Left lung (tissue), 10 donors: ENCODE results near the gene P3H3. TPM values are rescaled to one million over a fixed set of nuclear protein-coding genes. Genes with fewer than 3 reads are reported as not detected.
"Not testable (repeated sequence)": the region's sequence is repeated elsewhere in the genome, so short reads cannot be mapped to it uniquely, and the experiment has no call there.

ENCODE experiments used
- ATAC-seq: fragments of 200-7000 bp; cut with Tn5 transposase; one replicate; pipeline ENCODE4 v1.9.1; 2020; ENCODE audit warnings: moderate library complexity
- DNase-seq, 4 donors: peaks; one replicate each; pipeline ENCODE4 v3.0.0-alpha.2; 2013 to 2020
- H3K27ac ChIP-seq, 2 donors: fragments of 200-600 bp; sonication (generic) in 1 of 2; one replicate each; pipeline versions ENCODE4 v1.5.0 to v1.8.0; 2020 to 2021
- H3K27me3 ChIP-seq, 2 donors: fragments of 200-600 bp; sonication (generic) in 1 of 2; one replicate each; pipeline versions ENCODE4 v1.5.0 to v1.8.0; 2020 to 2021
- H3K36me3 ChIP-seq, 2 donors: fragments of 200-600 bp; sonication (generic) in 1 of 2; one replicate each; pipeline versions ENCODE4 v1.5.0 to v1.8.0; 2020 to 2021
- H3K4me1 ChIP-seq, 2 donors: fragments of 200-600 bp; one replicate each; pipeline ENCODE4 v1.8.0; 2021
- H3K4me3 ChIP-seq, 2 donors: fragments of 200-600 bp; sonication (generic) in 1 of 2; one replicate each; pipeline versions ENCODE4 v1.5.0 to v1.8.0; 2020 to 2021; ENCODE audit warnings: mild to moderate bottlenecking in 1 of 2
- H3K9me3 ChIP-seq, 2 donors: fragments of 200-600 bp; sonication (generic) in 1 of 2; one replicate each; pipeline versions ENCODE4 v1.5.0 to v1.8.0; 2020 to 2021
- intact Hi-C, 2 donors: fragments of 100-400 bp; cut with DNase I; formaldehyde crosslinking; loops; one replicate each; pipeline versions ENCODE4 v1.11.2 to v1.14.2; 2022
- polyA plus RNA-seq, 6 donors: library from polyadenylated mRNA; unstranded; fragments of 120-200 nt; gene quantifications; one replicate each; pipeline ENCODE4 v1.2.1, GENCODE V29; 2013; ENCODE audit not compliant: insufficient read length in 6 of 6
- total RNA-seq, 2 donors: library from RNA; stranded (reverse); fragmentation: NEBNext Ultra II Directional; extraction: Animal tissue kit (Norgen Biotek cat#: 25700); gene quantifications; one replicate each; pipeline ENCODE4 v1.2.1, GENCODE V29; 2021
- TF ChIP-seq, protein P1 (sequence below), 2 donors: fragments of 200-600 bp; sonication (generic) in 1 of 2; IDR thresholded peaks; one replicate each; pipeline versions ENCODE4 v1.5.0 to v1.8.0; 2021; ENCODE audit warnings: antibody characterized with exemption in 2 of 2
- donor health status: DM: no; HTN: yes; CAD: no.
- donor health status: DM: no; HTN: no; CAD: no.

The P3H3 gene
- total and polyA plus RNA-seq, 8 donors, result 18.0 to 41.7 (median 22.3) TPM

GRCh38 chr12:6883683-6884082 is 55.5 kb downstream of the P3H3 start:
- Histone ChIP-seq H3K4me1 (peaks cover 0 to 17% of the 10 kb centered on the region in 2 donors), H3K27me3 (no peaks in the 10 kb centered on the region), H3K4me3 (no peak overlapping the region), H3K9me3 (no peaks in the 10 kb centered on the region), H3K27ac (no peak overlapping the region), H3K36me3 (peaks cover 0 to 39% of the 10 kb centered on the region in 2 donors)
- TF ChIP-seq, protein P1, sequence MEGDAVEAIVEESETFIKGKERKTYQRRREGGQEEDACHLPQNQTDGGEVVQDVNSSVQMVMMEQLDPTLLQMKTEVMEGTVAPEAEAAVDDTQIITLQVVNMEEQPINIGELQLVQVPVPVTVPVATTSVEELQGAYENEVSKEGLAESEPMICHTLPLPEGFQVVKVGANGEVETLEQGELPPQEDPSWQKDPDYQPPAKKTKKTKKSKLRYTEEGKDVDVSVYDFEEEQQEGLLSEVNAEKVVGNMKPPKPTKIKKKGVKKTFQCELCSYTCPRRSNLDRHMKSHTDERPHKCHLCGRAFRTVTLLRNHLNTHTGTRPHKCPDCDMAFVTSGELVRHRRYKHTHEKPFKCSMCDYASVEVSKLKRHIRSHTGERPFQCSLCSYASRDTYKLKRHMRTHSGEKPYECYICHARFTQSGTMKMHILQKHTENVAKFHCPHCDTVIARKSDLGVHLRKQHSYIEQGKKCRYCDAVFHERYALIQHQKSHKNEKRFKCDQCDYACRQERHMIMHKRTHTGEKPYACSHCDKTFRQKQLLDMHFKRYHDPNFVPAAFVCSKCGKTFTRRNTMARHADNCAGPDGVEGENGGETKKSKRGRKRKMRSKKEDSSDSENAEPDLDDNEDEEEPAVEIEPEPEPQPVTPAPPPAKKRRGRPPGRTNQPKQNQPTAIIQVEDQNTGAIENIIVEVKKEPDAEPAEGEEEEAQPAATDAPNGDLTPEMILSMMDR (IDR thresholded peaks at IDR 0.05), result no peak
- ATAC-seq (no peak), DNase-seq (no peak)
- intact Hi-C loops, result no loop called here

GRCh38 chr12:6884539-6884938 is 56.3 kb downstream of the P3H3 start:
- H3K27me3 ChIP-seq, result no peaks in the 10 kb centered on the region
- no peaks in the 10 kb centered on the region for H3K9me3 ChIP-seq
- H3K36me3 ChIP-seq, result peaks cover 0 to 39% of the 10 kb centered on the region in 2 donors
- TF ChIP-seq, protein P1 (IDR thresholded peaks at IDR 0.05), result no peak
- ATAC-seq (no peak), DNase-seq (peak in 1 of 4 donors; percentile 12)
- intact Hi-C loops, result no loop called here
- no peak overlapping the region for H3K4me3 ChIP-seq
- H3K4me1 ChIP-seq, result peaks cover 0 to 17% of the 10 kb centered on the region in 2 donors
- H3K27ac ChIP-seq, result no peak overlapping the region

DNA sequence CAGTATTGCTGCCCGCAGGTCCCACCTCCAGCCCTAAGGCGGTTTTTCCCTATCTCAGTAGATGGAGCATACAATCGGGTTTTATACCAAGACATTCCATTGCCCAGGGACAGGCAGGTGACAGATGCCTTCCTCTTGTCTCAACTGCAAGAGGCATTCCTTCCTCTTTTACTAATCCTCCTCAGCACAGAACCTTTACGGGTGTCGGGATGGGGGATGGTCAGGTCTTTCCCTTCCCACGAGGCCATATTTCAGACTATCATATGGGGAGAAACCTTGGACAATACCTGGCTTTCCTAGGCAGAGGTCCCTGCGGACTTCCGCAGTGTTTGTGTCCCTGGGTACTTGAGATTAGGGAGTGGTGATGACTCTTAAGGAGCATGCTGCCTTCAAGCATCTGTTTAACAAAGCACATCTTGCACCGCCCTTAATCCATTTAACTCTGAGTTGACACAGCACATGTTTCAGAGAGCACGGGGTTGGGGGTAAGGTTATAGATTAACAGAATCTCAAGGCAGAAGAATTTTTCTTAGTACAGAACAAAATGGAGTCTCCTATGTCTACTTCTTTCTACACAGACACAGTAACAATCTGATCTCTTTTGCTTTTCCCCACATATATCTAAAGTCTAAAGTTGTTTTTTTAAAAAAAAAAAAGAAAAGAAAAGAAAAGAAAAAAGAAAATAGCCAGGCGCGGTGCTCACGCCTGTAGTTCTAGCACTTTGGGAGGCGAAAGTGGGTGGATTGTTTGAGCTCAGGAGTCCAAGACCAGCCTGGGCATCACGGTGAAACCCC is 58.2 kb downstream of the P3H3 start:
- Histone ChIP-seq H3K4me1 (peaks cover 8 to 29% of the 10 kb centered on the region in 2 donors), H3K36me3 (peaks cover 0 to 39% of the 10 kb centered on the region in 2 donors), H3K27ac (peak overlapping the region; percentile 71 to 83)
- H3K4me3 ChIP-seq, intact Hi-C loops, ATAC-seq, H3K27me3 ChIP-seq, H3K9me3 ChIP-seq: not testable (repeated sequence)
- DNase-seq, result peak in 1 of 4 donors; percentile 17

DNA sequence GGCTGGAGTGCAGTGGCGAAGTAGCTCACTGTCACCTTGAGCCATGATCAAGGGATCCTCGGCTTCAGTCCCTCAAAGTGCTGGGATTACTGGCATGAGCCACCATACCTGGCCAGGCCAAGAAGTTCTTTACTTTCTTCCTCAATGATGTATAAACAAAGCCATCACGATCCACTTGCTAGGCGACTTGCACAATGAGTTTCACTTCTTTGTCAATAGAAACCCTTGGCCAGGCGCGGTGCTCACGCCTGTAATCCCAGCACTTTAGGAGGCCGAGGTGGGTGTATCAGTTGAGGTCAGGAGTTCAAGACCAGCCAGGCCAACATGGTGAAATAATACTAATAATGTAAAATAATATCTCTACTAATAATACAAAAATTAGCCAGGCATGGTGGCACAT is 59.3 kb downstream of the P3H3 start:
- Histone ChIP-seq H3K9me3 (no peaks in the 10 kb centered on the region), H3K27me3 (no peaks in the 10 kb centered on the region), H3K36me3 (peaks cover 0 to 37% of the 10 kb centered on the region in 2 donors), H3K4me3 (no peak overlapping the region), H3K4me1 (peaks cover 9 to 36% of the 10 kb centered on the region in 2 donors), H3K27ac (peak overlapping the region; percentile 71 to 83)
- ATAC-seq (peak; percentile 21), DNase-seq (peak in 1 of 4 donors; percentile 66)
- TF ChIP-seq, protein P1 (IDR thresholded peaks at IDR 0.05), result no peak
- intact Hi-C loops, result no loop called here

DNA sequence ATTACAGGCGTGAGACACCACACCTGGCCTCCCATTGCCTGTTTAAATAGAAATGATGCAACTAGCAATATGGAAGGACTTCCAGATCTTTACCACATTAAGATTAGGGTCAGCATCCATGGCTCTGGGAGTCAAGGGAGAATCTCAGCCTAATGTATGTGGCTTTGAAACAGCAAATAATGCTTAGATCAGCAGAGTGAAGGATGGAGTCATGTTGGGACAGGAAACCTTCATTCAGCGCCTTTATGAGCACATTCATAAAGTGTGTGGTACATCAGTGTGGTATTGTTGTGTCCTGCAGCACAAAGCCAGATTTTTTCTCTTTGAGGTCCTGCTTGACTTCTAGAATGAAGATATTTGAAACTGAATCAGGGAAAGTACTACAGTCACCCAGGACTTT is 60.2 kb downstream of the P3H3 start:
- ATAC-seq, result no peak
- Histone ChIP-seq H3K4me3 (no peak overlapping the region), H3K36me3 (peaks cover 0 to 28% of the 10 kb centered on the region in 2 donors), H3K27me3 (no peaks in the 10 kb centered on the region), H3K27ac (no peak overlapping the region), H3K9me3 (no peaks in the 10 kb centered on the region), H3K4me1 (peaks cover 9 to 36% of the 10 kb centered on the region in 2 donors)
- DNase-seq, result no peak
- intact Hi-C loops, result no loop called here
- TF ChIP-seq, protein P1 (IDR thresholded peaks at IDR 0.05), result no peak

- H3K9me3 ChIP-seq, ATAC-seq, H3K27me3 ChIP-seq, intact Hi-C loops, H3K27ac ChIP-seq, H3K4me3 ChIP-seq: not testable (repeated sequence)
- peak in 1 of 4 donors; percentile 2 for DNase-seq
- H3K36me3 ChIP-seq, result peaks cover 0 to 23% of the 10 kb centered on the region in 2 donors
- H3K4me1 ChIP-seq, result peaks cover 9 to 36% of the 10 kb centered on the region in 2 donors
These were observed 60.6 kb downstream of the P3H3 start for GRCh38 chr12:6888794-6889193.

Other genes starting within 250 kb of the P3H3 start
- gene CHD4, start 221.0 kb upstream of the P3H3 start, total RNA-seq, result 100 to 1,000 TPM; 159 to 171 TPM
- gene CHD4, start 221.0 kb upstream of the P3H3 start, polyA plus RNA-seq, result 100 to 1,000 TPM; 200 to 252 (median 234) TPM
- 1 to 10 TPM; 1.5 to 2.0 TPM for gene LPAR5, start 192.4 kb upstream of the P3H3 start, total RNA-seq
- gene LPAR5, start 192.4 kb upstream of the P3H3 start, polyA plus RNA-seq, result 1 to 10 TPM; 1.1 to 1.8 (median 1.4) TPM
- 1 to 10 TPM; 4.9 to 6.3 TPM for gene ACRBP, start 181.0 kb upstream of the P3H3 start, total RNA-seq
- 1 to 10 TPM; 5.4 to 8.2 (median 6.4) TPM for gene ACRBP, start 181.0 kb upstream of the P3H3 start, polyA plus RNA-seq
- 10 to 100 TPM; 23.1 to 38.0 TPM for gene ING4, start 165.3 kb upstream of the P3H3 start, total RNA-seq
- 100 to 1,000 TPM in 4 of 6 donors, 10 to 100 TPM in 2; 88.3 to 113 (median 101) TPM for gene ING4, start 165.3 kb upstream of the P3H3 start, polyA plus RNA-seq
- gene ZNF384, start 139.0 kb upstream of the P3H3 start, total RNA-seq, result 10 to 100 TPM; 39.3 to 55.0 TPM
- 10 to 100 TPM; 86.7 to 97.9 (median 90.2) TPM for gene ZNF384, start 139.0 kb upstream of the P3H3 start, polyA plus RNA-seq
- under 1 TPM; 0.18 to 0.44 TPM for gene PIANP, start 127.6 kb upstream of the P3H3 start, total RNA-seq
- 1 to 10 TPM; 5.5 to 8.0 (median 6.1) TPM for gene PIANP, start 127.6 kb upstream of the P3H3 start, polyA plus RNA-seq
- 10 to 100 TPM; 66.0 to 67.5 TPM for gene COPS7A, start 104.4 kb upstream of the P3H3 start, total RNA-seq
- 10 to 100 TPM; 51.4 to 55.0 (median 53.3) TPM for gene COPS7A, start 104.4 kb upstream of the P3H3 start, polyA plus RNA-seq
- 100 to 1,000 TPM; 142 to 148 TPM for gene MLF2, start 75.3 kb upstream of the P3H3 start, total RNA-seq
- gene MLF2, start 75.3 kb upstream of the P3H3 start, polyA plus RNA-seq, result 100 to 1,000 TPM; 151 to 182 (median 167) TPM
- gene PTMS, start 62.0 kb upstream of the P3H3 start, total RNA-seq, result 100 to 1,000 TPM; 276 to 322 TPM
- 100 to 1,000 TPM; 609 to 843 (median 755) TPM for gene PTMS, start 62.0 kb upstream of the P3H3 start, polyA plus RNA-seq
- 1 to 10 TPM in 1 of 2 donors, under 1 TPM in 1; 0.79 to 2.4 TPM for gene LAG3, start 55.9 kb upstream of the P3H3 start, total RNA-seq
- gene LAG3, start 55.9 kb upstream of the P3H3 start, polyA plus RNA-seq, result 1 to 10 TPM; 1.1 to 3.0 (median 1.7) TPM
- gene CD4, start 38.9 kb upstream of the P3H3 start, total RNA-seq, result 10 to 100 TPM; 64.5 to 96.2 TPM
- 10 to 100 TPM; 90.2 to 97.8 (median 92.9) TPM for gene CD4, start 38.9 kb upstream of the P3H3 start, polyA plus RNA-seq
- gene GPR162, start 6.6 kb upstream of the P3H3 start, total RNA-seq, result 10 to 100 TPM; 12.7 to 13.7 TPM
- 10 to 100 TPM in 5 of 6 donors, 1 to 10 TPM in 1; 9.0 to 15.7 (median 11.5) TPM for gene GPR162, start 6.6 kb upstream of the P3H3 start, polyA plus RNA-seq
- gene GNB3, start 12.5 kb downstream of the P3H3 start, total RNA-seq, result 1 to 10 TPM; 2.0 to 3.3 TPM
- 1 to 10 TPM; 3.3 to 7.2 (median 5.4) TPM for gene GNB3, start 12.5 kb downstream of the P3H3 start, polyA plus RNA-seq
- gene CDCA3, start 22.9 kb downstream of the P3H3 start, total RNA-seq, result 1 to 10 TPM; 2.0 to 7.7 TPM
- 10 to 100 TPM; 25.3 to 59.2 (median 33.3) TPM for gene CDCA3, start 22.9 kb downstream of the P3H3 start, polyA plus RNA-seq
- gene USP5, start 23.7 kb downstream of the P3H3 start, total RNA-seq, result 10 to 100 TPM; 80.2 to 90.2 TPM
- 10 to 100 TPM; 50.8 to 66.3 (median 58.0) TPM for gene USP5, start 23.7 kb downstream of the P3H3 start, polyA plus RNA-seq
- gene TPI1, start 39.1 kb downstream of the P3H3 start, total RNA-seq, result 100 to 1,000 TPM; 394 to 521 TPM
- gene TPI1, start 39.1 kb downstream of the P3H3 start, polyA plus RNA-seq, result 100 to 1,000 TPM; 416 to 483 (median 444) TPM
- gene SPSB2, start 44.9 kb downstream of the P3H3 start, total RNA-seq, result 10 to 100 TPM; 24.5 to 27.1 TPM
- gene SPSB2, start 44.9 kb downstream of the P3H3 start, polyA plus RNA-seq, result 10 to 100 TPM in 1 of 6 donors, 1 to 10 TPM in 5; 3.4 to 13.8 (median 7.2) TPM
- 10 to 100 TPM; 11.0 to 14.8 TPM for gene LRRC23, start 76.4 kb downstream of the P3H3 start, total RNA-seq
- 10 to 100 TPM; 18.3 to 36.8 (median 25.2) TPM for gene LRRC23, start 76.4 kb downstream of the P3H3 start, polyA plus RNA-seq
- gene ENO2, start 86.2 kb downstream of the P3H3 start, total RNA-seq, result 10 to 100 TPM; 42.3 to 50.0 TPM
- 10 to 100 TPM in 5 of 6 donors, 1 to 10 TPM in 1; 9.3 to 22.0 (median 14.3) TPM for gene ENO2, start 86.2 kb downstream of the P3H3 start, polyA plus RNA-seq
- 100 to 1,000 TPM in 1 of 2 donors, 10 to 100 TPM in 1; 96.9 to 107 TPM for gene ATN1, start 99.6 kb downstream of the P3H3 start, total RNA-seq
- 100 to 1,000 TPM in 5 of 6 donors, 10 to 100 TPM in 1; 94.9 to 134 (median 115) TPM for gene ATN1, start 99.6 kb downstream of the P3H3 start, polyA plus RNA-seq
- gene RNU7-1, start 115.4 kb downstream of the P3H3 start, total RNA-seq, result not detected
- 1 to 10 TPM in 2 of 6 donors, not detected in 4; 7.9 to 9.7 TPM for gene RNU7-1, start 115.4 kb downstream of the P3H3 start, polyA plus RNA-seq
- 100 to 1,000 TPM; 159 to 194 TPM for gene C12orf57, start 115.6 kb downstream of the P3H3 start, total RNA-seq
- gene C12orf57, start 115.6 kb downstream of the P3H3 start, polyA plus RNA-seq, result 100 to 1,000 TPM; 175 to 239 (median 204) TPM
- gene PTPN6, start 122.9 kb downstream of the P3H3 start, total RNA-seq, result 100 to 1,000 TPM in 1 of 2 donors, 10 to 100 TPM in 1; 74.6 to 145 TPM
- 10 to 100 TPM; 17.4 to 21.2 (median 18.3) TPM for gene PTPN6, start 122.9 kb downstream of the P3H3 start, polyA plus RNA-seq
- 100 to 1,000 TPM; 113 to 142 TPM for gene PHB2, start 142.3 kb downstream of the P3H3 start, total RNA-seq
- gene PHB2, start 142.3 kb downstream of the P3H3 start, polyA plus RNA-seq, result 100 to 1,000 TPM; 280 to 322 (median 302) TPM
- gene EMG1, start 142.5 kb downstream of the P3H3 start, total RNA-seq, result 10 to 100 TPM; 36.3 to 46.6 TPM
- gene EMG1, start 142.5 kb downstream of the P3H3 start, polyA plus RNA-seq, result 10 to 100 TPM; 45.3 to 52.3 (median 47.6) TPM
- 100 to 1,000 TPM in 1 of 2 donors, 10 to 100 TPM in 1; 74.5 to 108 TPM for gene LPCAT3, start 190.1 kb downstream of the P3H3 start, total RNA-seq
- 10 to 100 TPM; 54.7 to 70.7 (median 61.9) TPM for gene LPCAT3, start 190.1 kb downstream of the P3H3 start, polyA plus RNA-seq
- gene C1S, start 232.3 kb downstream of the P3H3 start, total RNA-seq, result 100 to 1,000 TPM; 302 to 326 TPM
- gene C1S, start 232.3 kb downstream of the P3H3 start, polyA plus RNA-seq, result 100 to 1,000 TPM; 111 to 134 (median 120) TPM